Coronary artery (tissue), 2 donors: ENCODE results near the gene SORCS3.

Source experiments
- DNase-seq: peaks from one replicate; pipeline ENCODE4 v3.0.0-alpha.2; 2017; ENCODE audit warnings: low spot score
- H3K27ac ChIP-seq, 2 donors: fragments of 200-600 bp; sonication (generic); one replicate each; pipeline ENCODE4 v1.5.1; 2016 to 2019
- H3K4me3 ChIP-seq: fragments of 200-600 bp; sonication (generic); 2 replicates; pipeline ENCODE4 v1.5.1; 2016; ENCODE audit warnings: mild to moderate bottlenecking, moderate library complexity
- TF ChIP-seq, protein P1 (sequence below): fragments of 200-600 bp; sonication (generic); IDR thresholded peaks from one replicate; pipeline ENCODE4 v1.5.1; 2019; ENCODE audit warnings: antibody characterized with exemption

Gene SORCS3

DNA sequence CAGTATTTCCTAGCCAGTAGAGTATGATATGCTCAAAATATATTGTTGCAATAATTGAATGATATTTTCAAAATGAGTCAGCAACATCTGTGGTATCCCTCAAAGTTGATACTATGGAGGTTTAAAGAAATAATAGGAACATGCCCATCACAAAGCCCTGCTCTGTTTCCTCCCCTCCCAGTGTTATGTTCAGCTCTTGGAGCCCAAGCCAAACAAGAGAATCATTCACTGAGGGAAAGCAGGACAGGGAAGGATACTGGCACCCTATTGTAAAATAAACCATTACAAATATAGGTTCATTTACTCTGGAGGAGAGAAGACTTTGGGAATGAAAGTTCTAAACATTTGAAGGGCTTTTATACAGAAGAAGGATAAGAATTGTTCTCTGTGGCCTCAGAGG lies 37.6 kb downstream of the SORCS3 start:
- no peak for DNase-seq
- TF ChIP-seq, protein P1, sequence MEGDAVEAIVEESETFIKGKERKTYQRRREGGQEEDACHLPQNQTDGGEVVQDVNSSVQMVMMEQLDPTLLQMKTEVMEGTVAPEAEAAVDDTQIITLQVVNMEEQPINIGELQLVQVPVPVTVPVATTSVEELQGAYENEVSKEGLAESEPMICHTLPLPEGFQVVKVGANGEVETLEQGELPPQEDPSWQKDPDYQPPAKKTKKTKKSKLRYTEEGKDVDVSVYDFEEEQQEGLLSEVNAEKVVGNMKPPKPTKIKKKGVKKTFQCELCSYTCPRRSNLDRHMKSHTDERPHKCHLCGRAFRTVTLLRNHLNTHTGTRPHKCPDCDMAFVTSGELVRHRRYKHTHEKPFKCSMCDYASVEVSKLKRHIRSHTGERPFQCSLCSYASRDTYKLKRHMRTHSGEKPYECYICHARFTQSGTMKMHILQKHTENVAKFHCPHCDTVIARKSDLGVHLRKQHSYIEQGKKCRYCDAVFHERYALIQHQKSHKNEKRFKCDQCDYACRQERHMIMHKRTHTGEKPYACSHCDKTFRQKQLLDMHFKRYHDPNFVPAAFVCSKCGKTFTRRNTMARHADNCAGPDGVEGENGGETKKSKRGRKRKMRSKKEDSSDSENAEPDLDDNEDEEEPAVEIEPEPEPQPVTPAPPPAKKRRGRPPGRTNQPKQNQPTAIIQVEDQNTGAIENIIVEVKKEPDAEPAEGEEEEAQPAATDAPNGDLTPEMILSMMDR = no peak
- Histone ChIP-seq H3K27ac (no peak overlapping the region), H3K4me3 (no peak overlapping the region)

DNA sequence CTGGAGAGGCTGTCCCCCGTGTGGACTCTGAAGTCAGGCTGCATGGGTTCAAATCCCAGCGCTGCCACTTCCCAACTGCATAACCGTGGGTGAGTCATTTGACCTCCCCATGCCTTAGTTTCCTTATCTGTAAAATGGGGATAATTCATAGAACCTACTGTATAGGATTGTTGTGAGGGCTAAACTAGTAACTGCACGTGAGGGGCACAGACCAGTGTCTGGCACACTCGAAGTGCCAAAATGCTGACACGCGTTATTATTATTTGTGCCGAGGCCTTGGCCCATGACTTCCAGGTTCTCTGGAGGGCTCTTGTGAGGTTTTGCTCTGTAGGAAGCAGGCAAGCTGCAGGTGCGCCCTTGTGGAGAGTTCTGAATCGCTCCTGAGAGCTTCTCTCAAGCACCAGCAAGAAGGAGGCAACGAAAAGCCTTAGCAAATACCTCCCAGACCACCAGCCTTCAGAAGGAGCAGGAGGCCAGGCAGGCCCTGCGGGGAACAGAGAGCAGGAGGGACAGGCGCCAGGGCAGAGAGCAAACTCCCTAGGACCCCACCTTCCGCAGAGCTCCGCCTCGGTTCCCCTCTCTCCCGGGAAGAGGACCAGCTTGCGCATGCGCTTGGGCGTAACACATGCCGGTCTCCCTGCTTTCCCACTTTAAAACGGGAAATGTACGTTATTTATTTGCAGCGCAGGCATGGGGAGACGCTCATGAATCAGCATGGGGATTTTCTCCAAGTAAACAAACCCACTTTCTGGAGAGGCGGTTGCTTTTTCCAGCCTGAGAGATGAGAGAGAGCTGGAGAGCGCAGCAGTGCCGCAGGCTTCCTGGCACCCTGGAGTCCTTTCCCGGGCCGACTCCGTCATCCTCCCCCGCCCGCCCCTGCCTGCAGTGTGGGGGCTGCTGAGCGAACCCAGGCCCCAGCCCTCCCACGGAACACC lies 39.6 kb downstream of the SORCS3 start:
- Histone ChIP-seq H3K27ac (no peak overlapping the region), H3K4me3 (peak overlapping the region; percentile 47)
- TF ChIP-seq, protein P1 = no peak
- no peak for DNase-seq

DNA sequence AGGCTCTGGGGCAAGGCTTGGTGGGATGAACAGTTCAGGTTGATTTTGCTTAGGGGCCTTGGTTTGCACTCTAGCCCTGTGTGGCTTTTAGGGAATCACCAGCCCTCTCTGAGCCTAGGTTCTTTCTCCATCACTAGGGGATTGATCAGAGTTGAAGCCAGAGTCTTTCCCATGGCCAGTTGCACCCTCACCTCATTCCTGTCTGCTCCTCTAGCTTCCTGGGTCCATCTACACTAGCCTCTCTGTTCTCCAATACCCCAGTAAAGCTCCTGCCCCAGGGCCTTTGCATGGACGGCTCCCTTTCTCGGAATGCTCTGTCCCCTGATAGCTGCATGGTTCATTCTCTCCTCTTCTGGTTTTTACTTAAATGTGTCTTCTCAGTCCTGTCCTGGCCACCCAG lies 40.4 kb downstream of the SORCS3 start:
- no peak overlapping the region for H3K4me3 ChIP-seq
- no peak overlapping the region for H3K27ac ChIP-seq
- TF ChIP-seq, protein P1 = no peak
- DNase-seq = no peak

DNA sequence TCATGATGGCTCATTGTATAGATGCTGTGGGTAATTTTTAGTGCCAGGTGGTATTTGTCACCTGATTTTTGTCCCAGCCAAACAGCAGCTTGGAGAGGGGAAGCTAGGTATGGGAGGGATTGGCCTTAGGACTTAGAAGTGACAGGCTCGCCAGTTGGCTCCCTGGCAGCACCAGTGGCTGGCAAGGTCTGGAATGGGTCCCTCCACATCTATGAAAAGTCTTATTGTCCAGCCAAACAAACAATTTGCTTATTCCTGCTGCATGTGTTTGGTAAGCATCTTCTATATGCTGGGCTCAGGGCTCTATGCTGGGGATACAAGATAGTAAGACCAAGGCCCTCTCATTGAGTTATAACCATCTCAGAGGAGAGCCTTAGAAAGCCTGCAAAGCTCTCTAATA lies 42.5 kb downstream of the SORCS3 start:
- no peak for DNase-seq
- Histone ChIP-seq H3K4me3 (no peak overlapping the region), H3K27ac (no peak overlapping the region)
- TF ChIP-seq, protein P1 = no peak

DNA sequence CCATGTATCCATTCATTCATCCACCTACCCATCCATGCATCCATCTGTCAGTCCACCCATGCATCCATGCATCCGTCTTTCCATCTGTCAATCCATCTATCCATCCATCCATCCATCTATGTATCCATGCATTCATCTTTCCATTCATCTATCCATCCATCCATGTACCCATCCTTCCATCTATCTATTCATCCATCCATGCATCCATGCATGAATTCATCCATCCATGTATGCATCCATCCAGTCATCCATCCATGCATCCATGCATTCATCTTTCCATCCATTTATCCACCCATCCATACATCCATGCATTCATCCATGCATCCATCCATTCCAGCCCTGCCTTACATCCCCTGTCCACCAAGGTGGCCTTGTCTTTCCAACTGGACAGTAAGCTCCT lies 45.7 kb downstream of the SORCS3 start:
- no peak overlapping the region for H3K4me3 ChIP-seq
- H3K27ac ChIP-seq = no peak overlapping the region
- DNase-seq = no peak
- TF ChIP-seq, protein P1 = no peak

DNA sequence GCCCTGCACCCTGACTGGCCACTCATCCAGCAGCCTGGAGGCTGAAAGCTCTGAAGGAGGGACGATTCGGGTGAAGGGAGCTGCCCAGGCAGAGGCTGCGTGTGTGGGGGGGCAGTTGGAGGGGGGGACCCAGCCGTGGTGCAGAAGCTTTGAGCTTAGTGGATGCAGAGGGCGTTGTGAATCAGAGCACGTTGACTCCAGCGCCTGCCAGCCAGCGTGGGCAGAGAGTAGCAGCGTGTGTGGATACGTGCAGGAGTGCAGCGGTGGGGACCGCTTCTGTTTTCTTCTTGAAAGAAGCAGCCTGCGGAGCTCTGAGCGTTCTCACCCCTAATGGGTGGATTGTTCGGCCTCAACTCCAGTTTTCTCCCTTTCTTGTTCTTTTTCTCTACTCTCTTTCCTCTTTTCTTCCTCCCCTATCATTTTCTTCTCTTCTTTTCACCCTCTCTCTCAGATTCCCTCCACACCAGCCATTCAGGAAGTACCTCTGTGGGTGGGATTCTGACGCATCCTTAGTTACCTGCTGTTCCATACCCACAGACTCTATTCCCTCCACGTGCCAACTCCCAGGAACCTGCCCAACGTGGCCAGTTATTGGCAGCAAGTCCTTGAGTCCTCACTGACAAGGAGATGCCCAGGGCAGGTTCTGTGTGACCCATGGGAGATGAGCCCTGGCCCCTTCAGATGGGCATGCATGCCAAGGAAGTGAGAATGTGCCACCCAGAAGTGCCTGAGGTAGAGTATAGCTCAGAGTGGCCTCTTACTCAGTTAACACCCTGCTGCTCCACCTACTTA lies 47.4 kb downstream of the SORCS3 start:
- TF ChIP-seq, protein P1 = no peak
- DNase-seq = no peak
- H3K4me3 ChIP-seq = no peak overlapping the region
- H3K27ac ChIP-seq = no peak overlapping the region
